ENCODE results near the gene THADA.

DNA sequence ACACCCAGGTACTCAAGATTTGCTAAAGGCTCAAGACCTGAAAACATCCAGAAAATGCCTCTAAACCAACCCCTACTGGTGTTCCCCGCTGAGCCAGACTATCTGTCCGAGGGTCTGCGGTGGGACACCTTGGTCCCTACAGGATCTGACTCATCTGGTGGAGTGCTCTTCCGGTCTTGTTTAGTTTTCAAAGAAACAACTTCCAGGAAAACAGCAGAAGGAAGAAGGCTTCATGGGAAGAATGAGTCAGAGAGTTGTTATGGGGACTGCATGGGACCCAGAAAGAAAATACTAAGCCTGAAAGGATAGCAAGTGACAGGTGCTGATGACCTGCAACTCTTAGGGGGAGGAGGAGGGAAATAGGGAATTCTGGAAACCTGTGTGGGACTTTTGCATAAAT, 410.7 kb downstream of the THADA start:
- TF ChIP-seq, protein P1, sequence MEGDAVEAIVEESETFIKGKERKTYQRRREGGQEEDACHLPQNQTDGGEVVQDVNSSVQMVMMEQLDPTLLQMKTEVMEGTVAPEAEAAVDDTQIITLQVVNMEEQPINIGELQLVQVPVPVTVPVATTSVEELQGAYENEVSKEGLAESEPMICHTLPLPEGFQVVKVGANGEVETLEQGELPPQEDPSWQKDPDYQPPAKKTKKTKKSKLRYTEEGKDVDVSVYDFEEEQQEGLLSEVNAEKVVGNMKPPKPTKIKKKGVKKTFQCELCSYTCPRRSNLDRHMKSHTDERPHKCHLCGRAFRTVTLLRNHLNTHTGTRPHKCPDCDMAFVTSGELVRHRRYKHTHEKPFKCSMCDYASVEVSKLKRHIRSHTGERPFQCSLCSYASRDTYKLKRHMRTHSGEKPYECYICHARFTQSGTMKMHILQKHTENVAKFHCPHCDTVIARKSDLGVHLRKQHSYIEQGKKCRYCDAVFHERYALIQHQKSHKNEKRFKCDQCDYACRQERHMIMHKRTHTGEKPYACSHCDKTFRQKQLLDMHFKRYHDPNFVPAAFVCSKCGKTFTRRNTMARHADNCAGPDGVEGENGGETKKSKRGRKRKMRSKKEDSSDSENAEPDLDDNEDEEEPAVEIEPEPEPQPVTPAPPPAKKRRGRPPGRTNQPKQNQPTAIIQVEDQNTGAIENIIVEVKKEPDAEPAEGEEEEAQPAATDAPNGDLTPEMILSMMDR (IDR thresholded peaks at IDR 0.05), result no peak
- TF ChIP-seq EZH2 (IDR thresholded peaks at IDR 0.05) (no peak), EZH2phosphoT487 (IDR thresholded peaks at IDR 0.05) (no peak)

Data from neural progenitor cell (in vitro differentiated cells).